Pancreas (tissue), 10 donors: ENCODE measurements around the gene SCTR. TPM values are rescaled to one million over a fixed set of nuclear protein-coding genes. Genes with fewer than 3 reads are reported as not detected.

Source experiments
- ATAC-seq, 4 donors: fragments of 200-7000 bp; cut with Tn5 transposase; one replicate each; pipeline versions ENCODE4 v1.8.0 to v1.9.1; 2020; ENCODE audit warnings: mild to moderate bottlenecking in 4 of 4, moderate library complexity in 4 of 4
- DNase-seq, 6 donors: peaks; one replicate each; pipeline ENCODE4 v3.0.0-alpha.2; 2020
- FAIRE-seq: peaks from 2 replicates; lab custom pipeline; 2012; peaks lifted over from hg19 to GRCh38; lab: Jason Lieb, UNC
- H3K27ac ChIP-seq, 4 donors: fragments of 200-600 bp; sonication (generic); 1 replicate in 3 of 4; 2 replicates in 1 of 4; pipeline versions ENCODE4 v1.5.0 to v1.8.0; 2020
- H3K27me3 ChIP-seq, 4 donors: fragments of 200-600 bp; one replicate each; pipeline ENCODE4 v1.8.0; 2021
- H3K36me3 ChIP-seq, 3 donors: fragments of 200-600 bp; sonication (generic) in 1 of 3; one replicate each; pipeline versions ENCODE4 v1.5.0 to v1.8.0; 2020 to 2021
- H3K4me1 ChIP-seq, 3 donors: fragments of 200-600 bp; one replicate each; pipeline ENCODE4 v1.8.0; 2021
- H3K4me3 ChIP-seq, 4 donors: fragments of 200-600 bp; sonication (generic) in 2 of 4; one replicate each; pipeline versions ENCODE4 v1.5.0 to v1.8.0; 2020 to 2021
- H3K9me3 ChIP-seq, 4 donors: fragments of 200-600 bp; one replicate each; pipeline ENCODE4 v1.8.0; 2021
- CTCF ChIP-seq, 4 donors: fragments of 200-600 bp; sonication (generic) in 3 of 4; IDR thresholded peaks; one replicate each; pipeline versions ENCODE4 v1.5.0 to v1.8.0; 2021; ENCODE audit warnings: antibody characterized with exemption in 4 of 4
- WGBS, 2 donors: extraction: QIAGEN DNeasy Blood & Tissue Kit; methylation state at CpG; one replicate each; pipeline ENCODE4 v1.1.7; 2013; 5-methylcytosine and 5-hydroxymethylcytosine counted together
- intact Hi-C, 3 donors: fragments of 100-400 bp; cut with DNase I; formaldehyde crosslinking; loops; one replicate each; pipeline versions ENCODE4 v1.11.1 to v1.14.2; 2022
- polyA plus RNA-seq, 2 donors: library from polyadenylated mRNA; stranded (reverse); fragments of 200-250 nt; gene quantifications; one replicate each; pipeline ENCODE4 v1.2.3, GENCODE V29; 2013
- total RNA-seq, 6 donors: library from RNA; stranded (reverse); fragmentation: NEBNext Ultra II Directional in 4 of 6; extraction: Animal tissue kit (Norgen Biotek cat#: 25700) in 4 of 6; gene quantifications; one replicate each; pipeline versions ENCODE4 v1.2.1 to v1.2.4, GENCODE V29; 2021 to 2023
- donor health status: healthy with polysubstance abuse.
- donor health status: DM: no; HTN: no; CAD: no; lungs with moderate emphysema.
- donor health status: DM: no; HTN: no; CAD: no.
- donor health status: control.
- donor health status: control.
- donor health status: Bipolar disorder and iron deficiency.
- donor health status: DM: yes; HTN: yes; CAD: no.
- donor health status: DM: no; HTN: no; CAD: no.
- donor health status: DM: no; HTN: no; CAD: no.
- donor health status: DM: yes; HTN: yes; CAD: no.

Gene SCTR
- total and polyA plus RNA-seq, 8 donors = 31.9 to 1,263 (median 84.7) TPM

- Histone ChIP-seq H3K4me3 (no peak overlapping the region), H3K9me3 (no peaks in the 10 kb centered on the region), H3K27ac (peak overlapping the region in 2 of 4 donors; percentile 23 to 67), H3K27me3 (no peaks in the 10 kb centered on the region), H3K4me1 (peaks cover 4 to 16% (median 6%) of the 10 kb centered on the region in 3 donors), H3K36me3 (no peaks in the 10 kb centered on the region)
- DNase-seq = no peak
- ATAC-seq = peak; percentile 75 to 85 (median 81)
- TF ChIP-seq CTCF (IDR thresholded peaks at IDR 0.05) = no peak
- WGBS, 2 donors = 53 to 54% methylated on average over 1 of the region's 1 CpG
- intact Hi-C loops = no loop called here
- FAIRE-seq = no peak
Observed at GRCh38 chr2:119419803-119420508, 104.3 kb downstream of the SCTR start.

- DNase-seq = no peak
- no peak for FAIRE-seq
- Histone ChIP-seq H3K27me3 (no peaks in the 10 kb centered on the region), H3K9me3 (no peaks in the 10 kb centered on the region), H3K4me3 (no peak overlapping the region), H3K36me3 (no peaks in the 10 kb centered on the region), H3K4me1 (peaks cover 4 to 16% (median 6%) of the 10 kb centered on the region in 3 donors), H3K27ac (no peak overlapping the region)
- WGBS, 2 donors = 94 to 96% methylated on average over 1 of the region's 1 CpG
- intact Hi-C loops = no loop called here
- TF ChIP-seq CTCF (IDR thresholded peaks at IDR 0.05) = no peak
- ATAC-seq = no peak
Observed at GRCh38 chr2:119419065-119419464, 105.2 kb downstream of the SCTR start.

GRCh38 chr2:119417908-119418307 lies 106.4 kb downstream of the SCTR start:
- 88 to 90% methylated on average over 6 of the region's 6 CpGs for WGBS, 2 donors
- intact Hi-C loops = no loop called here
- H3K27ac ChIP-seq = no peak overlapping the region
- H3K4me1 ChIP-seq = peaks cover 4 to 16% (median 6%) of the 10 kb centered on the region in 3 donors
- ATAC-seq (no peak), FAIRE-seq (no peak), DNase-seq (no peak)
- no peak overlapping the region for H3K4me3 ChIP-seq
- H3K9me3 ChIP-seq = no peaks in the 10 kb centered on the region
- H3K27me3 ChIP-seq = no peaks in the 10 kb centered on the region
- no peak for TF ChIP-seq CTCF (IDR thresholded peaks at IDR 0.05)
- no peaks in the 10 kb centered on the region for H3K36me3 ChIP-seq

DNA sequence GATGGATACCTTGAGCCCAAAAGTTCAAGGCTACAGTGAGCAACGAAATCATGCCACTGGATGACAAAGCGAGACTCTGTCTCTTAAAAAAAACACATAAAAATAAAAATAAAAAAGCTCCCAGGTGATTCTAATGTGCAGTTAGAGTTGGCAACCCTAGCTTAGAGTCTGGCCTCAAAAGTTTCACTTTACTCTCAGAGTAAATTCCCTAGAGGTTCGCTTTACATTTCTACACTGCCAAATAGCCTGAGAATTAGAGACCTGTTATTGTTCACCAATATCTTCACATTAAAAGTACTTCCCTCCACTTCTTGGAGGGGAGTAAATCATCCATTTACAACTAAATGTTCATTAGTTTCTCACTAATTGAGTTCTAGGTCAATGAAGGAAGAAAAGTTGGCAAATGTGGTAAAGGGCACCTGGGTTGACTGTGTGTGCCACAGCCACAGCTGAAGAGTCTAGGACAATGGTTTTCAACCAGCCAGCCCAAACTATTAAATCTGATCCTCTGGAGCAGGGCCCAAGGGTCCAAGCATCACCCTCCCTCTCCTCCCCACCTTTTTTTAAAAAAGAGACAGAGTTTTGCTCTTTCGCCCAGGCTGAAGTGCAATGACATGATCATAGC lies 107.9 kb downstream of the SCTR start:
- Histone ChIP-seq H3K27me3 (no peaks in the 10 kb centered on the region), H3K36me3 (no peaks in the 10 kb centered on the region), H3K27ac (no peak overlapping the region), H3K4me3 (no peak overlapping the region), H3K4me1 (peaks cover 4 to 16% (median 6%) of the 10 kb centered on the region in 3 donors), H3K9me3 (no peaks in the 10 kb centered on the region)
- intact Hi-C loops = no loop called here
- no peak for ATAC-seq
- no peak for DNase-seq
- no peak for FAIRE-seq
- no peak for TF ChIP-seq CTCF (IDR thresholded peaks at IDR 0.05)
- 83 to 91% methylated on average over 4 of the region's 4 CpGs for WGBS, 2 donors

DNA sequence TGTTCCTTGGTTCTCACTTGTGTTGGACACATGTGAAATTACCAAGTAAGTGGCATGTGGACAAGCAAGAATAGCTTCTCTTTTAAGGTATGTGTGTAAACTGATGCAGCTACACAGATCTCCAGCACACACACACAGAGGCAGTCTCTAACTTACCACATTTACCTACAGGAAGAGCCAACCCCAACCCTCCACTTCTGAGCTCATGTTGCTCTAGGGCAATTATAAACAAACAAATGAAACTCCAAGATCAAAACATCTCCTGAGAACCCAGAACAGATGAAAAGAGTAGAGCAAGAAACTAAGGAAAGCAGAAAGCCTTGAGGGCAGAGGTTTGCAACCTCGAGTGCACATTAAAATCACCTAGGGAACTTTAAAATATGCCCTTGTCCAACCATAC lies 108.7 kb downstream of the SCTR start:
- Histone ChIP-seq H3K9me3 (no peaks in the 10 kb centered on the region), H3K27ac (no peak overlapping the region), H3K4me3 (no peak overlapping the region), H3K27me3 (no peaks in the 10 kb centered on the region), H3K36me3 (no peaks in the 10 kb centered on the region), H3K4me1 (peaks cover 0 to 13% (median 3%) of the 10 kb centered on the region in 3 donors)
- TF ChIP-seq CTCF (IDR thresholded peaks at IDR 0.05) = no peak
- DNase-seq = no peak
- no peak for ATAC-seq
- FAIRE-seq = no peak
- intact Hi-C loops = no loop called here
- WGBS, 2 donors = 93 to 100% methylated on average over 1 of the region's 1 CpG
